Measurements from ENCODE around the gene UBQLN4. TPM values are rescaled to one million over a fixed set of nuclear protein-coding genes. Genes with fewer than 3 reads are reported as not detected.

The UBQLN4 gene
- polyA plus RNA-seq, 3 donors = 2.3 to 15.9 (median 2.9) TPM

GRCh38 chr1:156004843-156005584, 48.6 kb downstream of the UBQLN4 start:
- 89% methylated on average over 3 of the region's 4 CpGs for WGBS (ENCODE audit: insufficient coverage)
- H3K4me1 Mint-ChIP-seq = peaks cover 6% of the 10 kb centered on the region

GRCh38 chr1:156003923-156004188, 49.7 kb downstream of the UBQLN4 start:
- no peaks in the 10 kb centered on the region for H3K9me3 Mint-ChIP-seq
- H3K4me2 ChIP-seq (replicated peaks; ENCODE audit: extremely low read depth, low read length, poor library complexity, severe bottlenecking) = no peak overlapping the region

More at GRCh38 chr1:156004843-156005584, 48.6 kb downstream of the UBQLN4 start:
- Mint-ChIP-seq H3K4me3 (no peak overlapping the region), H3K27me3 (ENCODE audit: low read depth in 3 of 3) (peaks cover 0 to 1% (median 0%) of the 10 kb centered on the region in 3 donors), H3K9me3 (no peaks in the 10 kb centered on the region), H3K36me3 (peaks cover 24 to 36% of the 10 kb centered on the region in 2 donors), H3K27ac (peak overlapping the region in 2 of 7 donors; percentile 43 to 57)
- DNase-seq = no peak
- Histone ChIP-seq H3K4me3 (replicated peaks in 1 of 3; ENCODE audit: low read depth in 2 of 3, low read length in 3 of 3) (no peak overlapping the region), H4K20me1 (ENCODE audit: insufficient read depth, low read length) (peaks cover 10% of the 10 kb centered on the region), H3K4me2 (replicated peaks; ENCODE audit: extremely low read depth, low read length, poor library complexity, severe bottlenecking) (no peak overlapping the region), H3K36me3 (replicated peaks in 1 of 2; ENCODE audit: control insufficient read depth in 1 of 2, insufficient read depth in 2 of 2, low read length in 2 of 2) (peaks cover 23 to 26% of the 10 kb centered on the region in 2 donors), H3K9me3 (replicated peaks in 1 of 2; ENCODE audit: control insufficient read depth in 1 of 2, insufficient read depth in 1 of 2, low read length in 2 of 2) (no peaks in the 10 kb centered on the region), H3K27me3 (ENCODE audit: control insufficient read depth in 2 of 2, insufficient read depth in 2 of 2, low read length in 2 of 2) (no peaks in the 10 kb centered on the region), H3K79me2 (ENCODE audit: insufficient read depth, low read length) (no peaks in the 10 kb centered on the region), H3K4me1 (ENCODE audit: control insufficient read depth in 1 of 2, insufficient read depth in 2 of 2, low read length in 2 of 2) (peaks cover 5 to 8% of the 10 kb centered on the region in 2 donors), H2AFZ (ENCODE audit: insufficient read depth, low read depth, low read length, poor library complexity, severe bottlenecking) (no peak overlapping the region), H3K9ac (ENCODE audit: insufficient read depth, low read length, poor library complexity, severe bottlenecking) (no peak overlapping the region), H3K27ac (ENCODE audit: low read depth in 1 of 2, low read length in 2 of 2) (no peak overlapping the region)
- intact Hi-C loops (cut with micrococcal nuclease) = loop anchor here in 1 of 2 donors (10.0 kb wide), 1 partner anchor 60 kb away; the partner anchor contains the start of gene RAB25
- TF ChIP-seq CTCF (IDR thresholded peaks at IDR 0.05) = no peak

More at GRCh38 chr1:156003923-156004188, 49.7 kb downstream of the UBQLN4 start:
- intact Hi-C loops (cut with micrococcal nuclease) = loop anchor here in 1 of 2 donors (10.0 kb wide), 1 partner anchor 61 kb away; the partner anchor contains the start of gene RAB25
- Histone ChIP-seq H3K9ac (ENCODE audit: insufficient read depth, low read length, poor library complexity, severe bottlenecking) (no peak overlapping the region), H3K27me3 (ENCODE audit: control insufficient read depth in 2 of 2, insufficient read depth in 2 of 2, low read length in 2 of 2) (no peaks in the 10 kb centered on the region), H3K79me2 (ENCODE audit: insufficient read depth, low read length) (no peaks in the 10 kb centered on the region), H4K20me1 (ENCODE audit: insufficient read depth, low read length) (no peaks in the 10 kb centered on the region), H3K27ac (ENCODE audit: low read depth in 1 of 2, low read length in 2 of 2) (no peak overlapping the region), H3K4me3 (replicated peaks in 1 of 3; ENCODE audit: low read depth in 2 of 3, low read length in 3 of 3) (no peak overlapping the region), H2AFZ (ENCODE audit: insufficient read depth, low read depth, low read length, poor library complexity, severe bottlenecking) (no peak overlapping the region), H3K9me3 (replicated peaks in 1 of 2; ENCODE audit: control insufficient read depth in 1 of 2, insufficient read depth in 1 of 2, low read length in 2 of 2) (no peaks in the 10 kb centered on the region), H3K36me3 (replicated peaks in 1 of 2; ENCODE audit: control insufficient read depth in 1 of 2, insufficient read depth in 2 of 2, low read length in 2 of 2) (peaks cover 12 to 14% of the 10 kb centered on the region in 2 donors), H3K4me1 (ENCODE audit: control insufficient read depth in 1 of 2, insufficient read depth in 2 of 2, low read length in 2 of 2) (peaks cover 5 to 8% of the 10 kb centered on the region in 2 donors)
- peaks cover 0 to 1% (median 0%) of the 10 kb centered on the region in 3 donors for H3K27me3 Mint-ChIP-seq (ENCODE audit: low read depth in 3 of 3)
- WGBS (ENCODE audit: insufficient coverage) = no CpG with 5 or more reads among the region's 2 CpGs
- no peak overlapping the region for H3K27ac Mint-ChIP-seq
- no peak for TF ChIP-seq CTCF (IDR thresholded peaks at IDR 0.05)
- no peak for DNase-seq
- H3K4me3 Mint-ChIP-seq = no peak overlapping the region
- H3K36me3 Mint-ChIP-seq = peaks cover 15 to 25% of the 10 kb centered on the region in 2 donors
- peaks cover 6% of the 10 kb centered on the region for H3K4me1 Mint-ChIP-seq
